PC-9 (cell line): Measurements from ENCODE around the gene ASXL1. TPM values are rescaled to one million over a fixed set of nuclear protein-coding genes. Genes with fewer than 3 reads are reported as not detected.

ENCODE experiments used
- BruUV-seq: library from RNA; stranded (reverse); fragments of 400-500 nt; replicated peaks from 2 replicates; lab custom pipeline; 2021; lab: Mats Ljungman, UMichigan
- CTCF ChIA-PET: fragments of 300-600 bp; sonication (Branson Sonifier 250); formaldehyde crosslinking; loops from one replicate; lab custom pipeline; 2022; ENCODE audit warnings: antibody characterized with exemption; lab: Charles Lee
- POLR2A ChIA-PET: fragments of 300-600 bp; sonication (Branson Sonifier 250); formaldehyde crosslinking; loops from one replicate; lab custom pipeline; 2022; ENCODE audit warnings: antibody characterized with exemption; ENCODE audit not compliant: unreplicated experiment; lab: Charles Lee
- DNase-seq, 2 experiments: peaks; one replicate each; pipeline versions ENCODE4 v3.0.0 to v3.0.0-alpha.2; 2015 to 2022; ENCODE audit warnings: mixed read lengths in 1 of 2
- H2AFZ ChIP-seq: fragments of 200-600 bp; sonication (generic); 2 replicates; pipeline ENCODE4 v1.8.1; 2017; ENCODE audit warnings: antibody characterized with exemption
- H3F3A ChIP-seq: fragments of 200-600 bp; sonication (generic); 2 replicates; pipeline ENCODE4 v1.8.1; 2017; ENCODE audit warnings: antibody characterized with exemption, mild to moderate bottlenecking, low read depth; ENCODE audit not compliant: insufficient read depth
- H3K27ac ChIP-seq: fragments of 200-600 bp; sonication (generic); 2 replicates; pipeline ENCODE4 v1.6.1; 2016; ENCODE audit warnings: mixed run types
- H3K27me3 ChIP-seq: fragments of 200-600 bp; sonication (generic); 2 replicates; pipeline ENCODE4 v1.6.1; 2016; ENCODE audit warnings: low read depth, mixed run types; ENCODE audit not compliant: insufficient read depth
- H3K36me3 ChIP-seq: fragments of 200-600 bp; sonication (generic); 2 replicates; pipeline ENCODE4 v1.6.1; 2016; ENCODE audit warnings: low read depth, mixed run types
- H3K4me1 ChIP-seq: fragments of 200-600 bp; sonication (generic); replicated peaks from 2 replicates; pipeline ENCODE4 v1.6.1; 2016; ENCODE audit warnings: mixed run types; ENCODE audit not compliant: insufficient read depth
- H3K4me2 ChIP-seq: fragments of 200-600 bp; sonication (generic); 2 replicates; pipeline ENCODE4 v1.6.1; 2017; ENCODE audit warnings: mixed run types
- H3K4me3 ChIP-seq: fragments of 200-600 bp; sonication (generic); 2 replicates; pipeline ENCODE4 v1.6.1; 2016; ENCODE audit warnings: mixed run types
- H3K79me2 ChIP-seq: fragments of 200-600 bp; sonication (generic); 2 replicates; pipeline ENCODE4 v1.6.1; 2017; ENCODE audit warnings: low read depth, mixed run types
- H3K9me2 ChIP-seq: fragments of 200-600 bp; sonication (generic); 2 replicates; pipeline ENCODE4 v1.8.1; 2017; ENCODE audit warnings: mild to moderate bottlenecking; ENCODE audit not compliant: insufficient read depth
- H3K9me3 ChIP-seq: fragments of 200-600 bp; sonication (generic); 2 replicates; pipeline ENCODE4 v1.8.1; 2016; ENCODE audit warnings: low read depth; ENCODE audit not compliant: insufficient read depth
- H4K20me1 ChIP-seq: fragments of 200-600 bp; sonication (generic); 2 replicates; pipeline ENCODE4 v1.8.1; 2017; ENCODE audit not compliant: insufficient read depth
- CTCF ChIP-seq: fragments of 200-600 bp; sonication (generic); conservative IDR thresholded peaks from 2 replicates; pipeline ENCODE4 v1.6.1; 2017; ENCODE audit warnings: mixed run types, antibody characterized with exemption, mild to moderate bottlenecking, moderate library complexity
- EZH2 ChIP-seq: fragments of 200-600 bp; sonication (generic); IDR thresholded peaks from 2 replicates; pipeline ENCODE4 v1.8.0; 2017; ENCODE audit warnings: antibody characterized with exemption, low read depth
- intact Hi-C: fragments of 100-400 bp; cut with micrococcal nuclease; formaldehyde crosslinking; loops from one replicate; pipeline ENCODE4 v1.10.0; 2022; ENCODE audit not compliant: unreplicated experiment
- total RNA-seq: library from RNA; stranded (reverse); gene quantifications from 2 replicates; pipeline ENCODE4 v1.2.3, GENCODE V29; 2021

The ASXL1 gene
- total RNA-seq, 1 experiment from 2014 or later = 123 TPM

- ChIA-PET POLR2A (interaction anchor here (0.6 kb wide), 1 partner anchor 22 kb away, joined by 3 read pairs; no protein-coding TSS in a partner anchor), CTCF (no interaction called here)
- Histone ChIP-seq H3K4me2 (no peak overlapping the region), H3K27me3 (no peaks in the 10 kb centered on the region), H3K79me2 (no peaks in the 10 kb centered on the region), H3F3A (peaks cover 14% of the 10 kb centered on the region; the same call in 1 of the 2 replicates), H3K9me2 (no peaks in the 10 kb centered on the region), H3K36me3 (no peaks in the 10 kb centered on the region), H3K4me1 (no peaks in the 10 kb centered on the region), H3K4me3 (no peak overlapping the region), H3K9me3 (no peaks in the 10 kb centered on the region), H4K20me1 (peaks cover 11% of the 10 kb centered on the region), H3K27ac (no peak overlapping the region), H2AFZ (no peak overlapping the region)
- no TSS peak for BruUV-seq
- TF ChIP-seq CTCF (no peak), EZH2 (no peak)
- DNase-seq = no peak
- intact Hi-C loops = no loop called here
Observed at GRCh38 chr20:32452776-32453466, 94.8 kb downstream of the ASXL1 start.

- H3K4me2 ChIP-seq = no peak overlapping the region
- no peaks in the 10 kb centered on the region for H3K9me3 ChIP-seq
- peaks cover 15% of the 10 kb centered on the region for H4K20me1 ChIP-seq
- H3K4me3 ChIP-seq = no peak overlapping the region
- no peak overlapping the region for H3K27ac ChIP-seq
- no peak for DNase-seq
- TF ChIP-seq CTCF (no peak), EZH2 (no peak)
- no peaks in the 10 kb centered on the region for H3K4me1 ChIP-seq
- H3K27me3 ChIP-seq = no peaks in the 10 kb centered on the region
- intact Hi-C loops = no loop called here
- H3K36me3 ChIP-seq = no peaks in the 10 kb centered on the region
- no peaks in the 10 kb centered on the region for H3K9me2 ChIP-seq
- ChIA-PET CTCF (no interaction called here), POLR2A (no interaction called here)
- peaks cover 14% of the 10 kb centered on the region; the same call in 1 of the 2 replicates for H3F3A ChIP-seq
- no peak overlapping the region for H2AFZ ChIP-seq
- BruUV-seq = no TSS peak
- no peaks in the 10 kb centered on the region for H3K79me2 ChIP-seq
Observed at GRCh38 chr20:32453467-32454163, 95.5 kb downstream of the ASXL1 start.

- Histone ChIP-seq H3K36me3 (no peaks in the 10 kb centered on the region), H3K4me1 (no peaks in the 10 kb centered on the region), H3K27ac (no peak overlapping the region), H4K20me1 (peaks cover 15% of the 10 kb centered on the region), H3K4me3 (no peak overlapping the region), H3K27me3 (no peaks in the 10 kb centered on the region), H3F3A (peaks cover 14% of the 10 kb centered on the region; the same call in 1 of the 2 replicates), H2AFZ (no peak overlapping the region), H3K9me2 (no peaks in the 10 kb centered on the region), H3K4me2 (no peak overlapping the region), H3K79me2 (no peaks in the 10 kb centered on the region), H3K9me3 (no peaks in the 10 kb centered on the region)
- no peak for TF ChIP-seq CTCF
- TF ChIP-seq EZH2 = no peak
- ChIA-PET POLR2A (no interaction called here), CTCF (no interaction called here)
- no peak for DNase-seq
- intact Hi-C loops = no loop called here
- no TSS peak for BruUV-seq
Observed at GRCh38 chr20:32454164-32455145, 96.3 kb downstream of the ASXL1 start.
